ENCODE results near the gene TELO2. TPM values are rescaled to one million over a fixed set of nuclear protein-coding genes. Genes with fewer than 3 reads are reported as not detected.

TELO2 gene
- total and polyA plus RNA-seq, 4 donors = 12.9 to 19.3 (median 16.2) TPM

- WGBS = 83% methylated on average over 26 of the region's 26 CpGs
- Histone ChIP-seq H3K36me3 (ENCODE audit: control insufficient read depth in 4 of 4, insufficient read depth in 3 of 4, low read depth in 1 of 4, low read length in 3 of 4) (no peaks in the 10 kb centered on the region), H3K4me1 (ENCODE audit: control insufficient read depth in 4 of 4, insufficient read depth in 4 of 4, low read length in 3 of 4) (peaks cover 13 to 35% (median 24%) of the 10 kb centered on the region in 4 donors), H3K9ac (ENCODE audit: low read depth in 1 of 2, low read length in 2 of 2) (no peak overlapping the region), H3K27me3 (ENCODE audit: control insufficient read depth in 4 of 4, insufficient read depth in 4 of 4, low read length in 3 of 4) (no peaks in the 10 kb centered on the region), H3K9me3 (ENCODE audit: control insufficient read depth in 4 of 4, low read length in 3 of 4) (no peaks in the 10 kb centered on the region), H3K4me3 (ENCODE audit: low read depth in 1 of 3, low read length in 3 of 3) (no peak overlapping the region), H3K27ac (ENCODE audit: low read depth in 1 of 2, low read length in 2 of 2) (no peak overlapping the region)
- TF ChIP-seq ATF3 (IDR thresholded peaks at IDR 0.05) (no peak), EGR1 (IDR thresholded peaks at IDR 0.05; ENCODE audit: low read depth in 2 of 2) (no peak), HNF4G (IDR thresholded peaks at IDR 0.05) (no peak), NR2F2 (IDR thresholded peaks at IDR 0.05) (no peak), GABPA (IDR thresholded peaks at IDR 0.05 in 1 of 2, conservative IDR thresholded peaks at IDR 0.05 in 1 of 2) (no peak), REST (IDR thresholded peaks at IDR 0.05) (no peak), MAX (IDR thresholded peaks at IDR 0.05) (no peak), YY1 (IDR thresholded peaks at IDR 0.05) (no peak), CTCF (IDR thresholded peaks at IDR 0.05; ENCODE audit: low read depth, low read length, missing input control) (no peak), FOXA1 (IDR thresholded peaks at IDR 0.05) (no peak), RXRA (IDR thresholded peaks at IDR 0.05) (no peak), RAD21 (IDR thresholded peaks at IDR 0.05) (no peak), SP1 (IDR thresholded peaks at IDR 0.05) (no peak), FOXA2 (IDR thresholded peaks at IDR 0.05) (no peak), JUND (IDR thresholded peaks at IDR 0.05) (no peak), HNF4A (conservative IDR thresholded peaks at IDR 0.05) (no peak), ZBTB33 (IDR thresholded peaks at IDR 0.05) (no peak)
- DNase-seq (ENCODE audit: low spot score) = no peak
Measured at GRCh38 chr16:1471569-1472194, 21.5 kb upstream of the TELO2 start.
